GM18502 (cell line): ENCODE data around the gene DNAJC22.
"Not testable (repeated sequence)": the region's sequence is repeated elsewhere in the genome, so short reads cannot be mapped to it uniquely, and the experiment has no call there.

ENCODE experiments used
- ATAC-seq: cut with Tn5 transposase; IDR thresholded peaks from one replicate; pipeline ENCODE4 v1.9.1; 2021; ENCODE audit warnings: mild to moderate bottlenecking; ENCODE audit not compliant: unreplicated experiment, poor library complexity

DNAJC22 gene

DNA sequence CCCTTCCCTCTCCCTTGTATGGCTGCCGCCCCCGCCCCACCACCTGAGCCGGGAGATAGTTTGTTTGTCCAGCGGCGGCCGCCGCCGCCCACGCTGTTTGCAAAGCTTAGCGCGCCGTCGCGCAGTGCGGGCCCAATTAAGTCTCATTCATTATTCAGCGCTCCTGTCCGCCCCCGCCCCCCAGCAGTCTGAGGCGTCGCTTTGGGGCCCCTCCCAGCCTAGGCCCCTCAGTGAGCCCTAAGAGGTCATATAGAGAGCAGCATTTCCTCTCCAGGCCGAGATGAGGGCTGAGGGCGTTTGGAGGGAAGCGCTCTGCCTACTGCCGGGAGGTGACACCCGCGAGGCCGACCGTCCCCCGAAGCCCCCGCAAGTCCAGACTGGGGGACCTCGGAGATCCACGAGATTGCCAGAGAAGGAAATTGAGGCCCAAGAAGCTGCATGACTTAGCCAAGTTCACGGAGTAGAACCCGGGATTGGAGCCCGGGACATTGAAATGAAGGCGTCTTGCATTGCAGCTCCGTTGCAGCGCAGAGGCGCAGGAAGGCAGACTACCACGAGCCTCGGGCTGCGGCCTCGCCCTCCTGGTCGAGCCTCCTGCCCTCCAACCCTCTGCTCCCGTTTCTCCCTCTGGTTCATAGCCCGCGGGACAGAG, at the start of gene DNAJC22:
DNAJC22 (plus strand) TSS at position 230 of the 652 bp plus-strand sequence. CDS start 1,985 bp downstream, outside the sequence.
- ATAC-seq: no peak

- ATAC-seq: no peak
Measured at GRCh38 chr12:49297695-49298060, 49.0 kb upstream of the DNAJC22 start.

DNA sequence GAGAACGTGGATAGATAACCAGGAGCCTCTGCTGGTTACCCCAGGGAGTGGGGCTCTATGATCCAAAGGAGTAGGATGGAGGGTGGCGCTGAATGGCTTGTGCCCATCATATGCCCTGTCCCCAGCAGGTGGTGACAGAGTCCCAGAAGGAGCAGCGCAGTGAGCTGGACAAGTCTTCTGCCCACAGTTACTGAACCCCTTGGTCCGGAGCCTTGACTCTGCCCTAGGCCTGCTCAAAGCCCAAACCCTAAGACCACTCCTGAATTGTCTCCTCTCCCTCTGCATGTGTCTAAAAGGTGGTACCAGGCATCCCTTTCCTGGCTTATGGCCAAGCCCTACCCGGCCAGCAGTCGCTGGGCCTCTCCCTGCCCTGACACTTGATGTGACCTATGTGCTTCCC, 48.5 kb upstream of the DNAJC22 start:
- ATAC-seq: no peak

DNA sequence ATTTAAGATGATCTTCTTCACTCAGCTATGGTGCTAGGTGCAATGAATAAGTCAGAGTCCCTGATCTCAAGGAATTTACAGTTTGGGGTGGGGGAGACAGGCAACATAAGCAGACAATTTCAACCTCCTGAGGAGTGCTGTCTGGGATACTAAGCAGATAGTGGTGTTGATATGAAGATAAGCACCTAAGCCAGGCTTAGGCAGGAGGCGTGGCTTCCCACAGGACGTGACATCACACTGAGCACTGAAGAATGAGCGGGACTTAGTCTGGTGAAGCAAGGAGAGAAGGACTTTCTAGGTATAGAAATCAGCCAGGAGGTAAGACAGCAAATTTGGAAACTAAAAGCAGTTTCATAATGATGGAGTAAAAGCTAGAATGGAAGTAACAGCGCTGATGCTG, 44.9 kb upstream of the DNAJC22 start:
- ATAC-seq: no peak

DNA sequence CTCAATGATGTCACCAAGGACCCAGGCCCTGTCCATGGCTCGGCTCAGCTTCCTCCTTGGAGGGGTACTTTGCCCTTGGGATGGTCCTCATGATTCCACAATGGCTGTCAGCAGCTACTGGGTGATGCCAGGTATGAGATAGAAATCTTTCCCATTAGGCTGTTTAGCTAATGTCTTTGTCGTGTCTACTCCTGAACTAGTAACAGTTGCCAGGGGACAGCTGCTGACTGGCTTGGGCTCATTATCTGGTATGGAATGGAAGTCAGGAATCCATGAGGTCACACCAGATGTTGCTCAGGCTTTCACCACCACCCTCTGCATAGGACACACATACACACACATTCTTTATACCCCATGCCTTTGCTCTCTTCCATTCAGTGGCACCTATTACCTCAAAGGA, 42.5 kb upstream of the DNAJC22 start:
- no peak for ATAC-seq

DNA sequence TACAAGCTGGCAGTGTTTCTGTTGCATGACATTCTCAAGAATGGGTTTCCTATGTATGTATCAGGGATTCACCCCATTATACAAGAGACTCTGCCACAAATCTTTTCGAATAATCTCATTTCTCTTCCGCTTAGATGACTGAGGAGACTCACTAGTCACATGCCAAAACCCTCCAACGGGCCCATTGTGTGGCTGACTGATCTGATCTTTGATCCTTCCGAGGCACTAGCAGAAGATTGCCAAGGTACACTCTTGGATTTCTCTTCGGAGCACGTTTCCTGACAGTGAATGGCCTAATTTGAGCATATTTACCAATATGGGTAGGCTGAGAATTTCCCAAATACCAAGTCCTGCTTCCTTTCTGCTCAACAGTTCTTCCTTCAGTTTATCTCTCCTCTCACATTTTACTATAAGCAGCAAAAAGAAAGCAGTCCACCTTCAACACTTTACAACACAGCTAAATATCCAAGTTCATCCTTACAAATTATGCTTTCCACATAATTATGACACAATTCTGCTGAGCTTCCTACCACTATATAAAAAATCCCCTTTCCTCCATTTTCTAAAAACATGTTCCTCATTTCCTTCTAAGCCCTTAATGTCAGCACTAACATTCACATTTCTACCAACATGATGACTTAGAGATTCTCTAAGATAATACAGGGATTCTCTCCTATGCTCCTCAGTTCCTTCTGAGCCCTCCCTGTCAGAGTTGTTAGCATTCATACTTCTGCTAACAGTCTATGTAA, 40.8 kb upstream of the DNAJC22 start:
- ATAC-seq: no peak

GRCh38 chr12:49309386-49309785, 37.3 kb upstream of the DNAJC22 start:
- ATAC-seq: no peak

GRCh38 chr12:49310451-49311000, 36.2 kb upstream of the DNAJC22 start:
- ATAC-seq: not testable (repeated sequence)

DNA sequence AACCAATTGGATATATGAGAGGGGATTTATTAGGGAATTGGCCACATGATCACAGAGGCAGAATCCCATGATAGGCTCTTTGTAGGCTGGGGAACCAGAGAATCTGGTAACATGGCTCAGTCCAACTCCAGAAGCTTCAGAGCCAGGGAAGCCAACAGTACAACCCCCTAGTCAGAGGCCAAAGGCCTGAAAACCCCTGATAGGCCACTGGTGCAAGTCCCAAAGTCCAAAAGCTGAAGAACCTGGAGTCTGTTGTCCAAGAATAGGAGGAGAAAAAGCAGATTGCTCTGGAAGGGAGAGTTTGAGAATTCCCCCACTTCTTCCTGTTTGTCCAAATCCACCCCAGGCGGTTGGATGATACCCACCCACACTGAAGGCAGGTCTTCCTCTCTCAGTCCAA, 31.9 kb upstream of the DNAJC22 start:
- ATAC-seq: no peak

GRCh38 chr12:49317118-49317517, 29.6 kb upstream of the DNAJC22 start:
- not testable (repeated sequence) for ATAC-seq

- ATAC-seq: not testable (repeated sequence)
Measured at GRCh38 chr12:49320411-49321103, 26.1 kb upstream of the DNAJC22 start.

DNA sequence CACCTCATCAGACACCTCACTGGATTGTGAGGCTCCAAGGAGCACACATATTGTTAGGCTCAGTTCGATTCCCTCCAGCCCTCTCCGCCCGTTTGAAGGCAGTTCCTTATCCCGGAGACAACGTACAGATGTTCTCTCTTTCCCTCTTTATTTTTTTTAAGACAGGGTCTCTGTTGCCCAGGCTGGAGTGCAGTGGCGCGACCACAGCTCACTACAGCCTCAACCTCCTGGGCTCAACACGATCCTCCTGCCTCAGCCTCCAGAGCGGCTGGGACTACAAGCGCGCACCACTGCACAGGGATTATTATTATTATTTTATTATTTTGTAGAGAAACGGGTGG, 24.4 kb upstream of the DNAJC22 start:
- no peak for ATAC-seq

DNA sequence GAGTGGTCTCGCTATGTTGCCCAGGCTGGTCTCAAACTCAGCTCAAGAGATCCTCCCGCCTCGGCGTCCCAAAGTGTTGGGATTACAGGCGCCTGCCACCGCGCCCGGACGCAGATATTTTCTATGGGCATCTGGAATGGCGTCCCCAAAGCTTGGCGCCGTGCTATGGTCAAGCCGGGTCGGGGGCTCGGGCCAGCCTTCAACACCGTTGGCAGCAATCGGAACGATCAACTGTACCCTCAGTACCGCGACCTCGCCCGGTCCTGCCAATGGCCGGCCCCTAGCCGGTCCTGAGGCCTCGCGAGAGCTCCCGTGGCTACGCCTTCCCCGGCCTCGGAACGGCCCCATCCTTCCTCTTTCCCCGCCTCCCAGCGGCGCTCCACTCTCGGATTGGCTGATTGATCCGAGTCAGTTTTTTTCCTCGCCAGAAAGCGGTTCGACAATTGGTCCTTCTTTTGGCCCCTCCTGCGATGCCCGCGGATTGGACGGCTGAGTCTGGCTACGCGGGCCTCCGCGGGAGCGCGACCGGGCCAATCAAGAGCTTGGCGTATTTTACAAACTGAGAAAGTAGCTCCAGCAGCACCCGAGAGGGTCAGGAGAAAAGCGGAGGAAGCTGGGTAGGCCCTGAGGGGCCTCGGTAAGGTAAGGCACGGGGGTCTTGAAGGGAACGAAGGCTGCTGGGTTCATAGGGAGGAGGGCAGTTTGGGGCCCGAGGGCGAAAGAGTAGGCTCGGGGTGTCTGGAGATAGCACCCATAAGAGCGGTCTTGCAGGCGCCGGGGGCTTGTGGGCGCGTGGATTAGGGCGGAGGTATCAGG, 23.8 kb upstream of the DNAJC22 start, which contains the start of gene TROAP:
TROAP (plus strand) TSS at position 548 of the 816 bp plus-strand sequence. CDS start 354 bp downstream, outside the sequence.
- ATAC-seq: peak; percentile 97

DNA sequence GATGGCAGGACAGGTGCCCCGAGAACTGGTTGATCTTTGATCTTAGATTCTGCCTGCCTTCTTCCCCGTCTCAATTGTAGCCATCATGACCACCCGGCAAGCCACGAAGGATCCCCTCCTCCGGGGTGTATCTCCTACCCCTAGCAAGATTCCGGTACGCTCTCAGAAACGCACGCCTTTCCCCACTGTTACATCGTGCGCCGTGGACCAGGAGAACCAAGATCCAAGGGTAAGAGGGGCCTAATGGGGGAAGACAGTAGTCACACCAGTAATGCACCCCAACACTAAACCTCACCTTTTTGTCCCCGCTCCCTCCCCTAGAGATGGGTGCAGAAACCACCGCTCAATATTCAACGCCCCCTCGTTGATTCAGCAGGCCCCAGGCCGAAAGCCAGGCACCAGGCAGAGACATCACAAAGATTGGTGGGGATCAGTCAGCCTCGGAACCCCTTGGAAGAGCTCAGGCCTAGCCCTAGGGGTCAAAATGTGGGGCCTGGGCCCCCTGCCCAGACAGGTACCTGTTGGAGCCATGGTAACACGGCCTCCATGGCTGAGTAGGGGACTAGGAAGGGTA, 23.1 kb upstream of the DNAJC22 start:
- ATAC-seq: no peak

DNA sequence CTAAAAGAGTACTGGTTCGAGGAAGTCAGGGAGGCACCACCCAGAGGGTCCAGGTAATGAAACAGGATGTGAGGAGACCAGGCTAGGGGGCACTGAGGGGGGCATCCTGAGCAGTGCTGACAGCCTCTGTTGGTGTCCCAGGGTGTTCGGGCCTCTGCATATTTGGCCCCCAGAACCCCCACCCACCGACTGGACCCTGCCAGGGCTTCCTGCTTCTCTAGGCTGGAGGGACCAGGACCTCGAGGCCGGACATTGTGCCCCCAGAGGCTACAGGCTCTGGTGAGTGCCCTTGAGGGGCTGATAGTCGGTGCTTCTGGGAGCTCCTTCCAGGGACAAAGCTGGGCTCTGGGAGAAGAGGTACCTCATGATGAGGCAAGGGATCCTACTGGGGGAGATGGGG, 21.1 kb upstream of the DNAJC22 start:
- no peak for ATAC-seq

- ATAC-seq: no peak
Measured at GRCh38 chr12:49327368-49327767, 19.3 kb upstream of the DNAJC22 start.

DNA sequence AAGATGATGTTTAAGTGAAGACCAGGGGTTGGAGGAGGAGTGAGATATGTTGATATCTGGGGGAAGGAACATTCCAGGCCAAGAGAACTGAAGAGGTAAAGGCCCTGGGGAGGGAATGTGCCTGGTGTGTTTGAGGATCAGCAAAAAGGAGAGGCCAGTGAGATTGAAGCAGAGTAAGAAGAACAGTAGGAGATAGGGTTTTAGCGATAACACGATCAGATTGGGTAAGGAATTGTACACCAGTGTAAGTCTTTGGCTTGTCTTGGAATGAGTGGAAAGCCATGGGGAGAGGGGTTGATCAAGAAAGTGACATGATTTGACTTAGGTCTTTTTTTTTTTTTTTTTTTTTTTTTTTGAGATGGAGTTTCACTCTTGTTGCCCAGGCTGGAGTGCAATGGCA, 18.8 kb upstream of the DNAJC22 start:
- no peak for ATAC-seq

DNA sequence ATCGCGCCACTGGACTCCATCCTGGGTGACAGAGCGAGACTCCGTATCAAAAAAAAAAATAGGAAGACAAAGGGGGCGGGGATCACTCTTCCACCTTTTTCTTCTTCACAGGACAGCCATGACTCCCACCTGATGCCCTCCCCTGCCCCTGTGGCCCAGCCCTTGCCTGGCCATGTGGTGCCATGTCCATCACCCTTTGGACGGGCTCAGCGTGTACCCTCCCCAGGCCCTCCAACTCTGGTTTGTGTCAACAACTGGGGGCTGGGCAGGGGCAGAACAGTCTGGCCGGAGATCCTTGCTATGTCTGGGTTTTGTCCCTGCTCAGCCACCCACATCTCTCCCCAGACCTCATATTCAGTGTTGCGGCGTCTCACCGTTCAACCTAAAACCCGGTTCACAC, 17.9 kb upstream of the DNAJC22 start:
- no peak for ATAC-seq

DNA sequence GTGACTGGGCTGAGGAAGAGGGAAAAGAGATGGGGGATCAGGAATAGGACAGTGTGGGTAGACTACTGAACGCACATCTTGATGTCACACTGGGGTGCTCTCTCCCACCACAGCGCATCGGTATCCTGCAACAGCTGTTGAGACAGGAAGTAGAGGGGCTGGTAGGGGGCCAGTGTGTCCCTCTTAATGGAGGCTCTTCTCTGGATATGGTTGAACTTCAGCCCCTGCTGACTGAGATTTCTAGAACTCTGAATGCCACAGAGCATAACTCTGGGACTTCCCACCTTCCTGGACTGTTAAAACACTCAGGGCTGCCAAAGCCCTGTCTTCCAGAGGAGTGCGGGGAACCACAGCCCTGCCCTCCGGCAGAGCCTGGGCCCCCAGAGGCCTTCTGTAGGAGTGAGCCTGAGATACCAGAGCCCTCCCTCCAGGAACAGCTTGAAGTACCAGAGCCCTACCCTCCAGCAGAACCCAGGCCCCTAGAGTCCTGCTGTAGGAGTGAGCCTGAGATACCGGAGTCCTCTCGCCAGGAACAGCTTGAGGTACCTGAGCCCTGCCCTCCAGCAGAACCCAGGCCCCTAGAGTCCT, 16.6 kb upstream of the DNAJC22 start:
- no peak for ATAC-seq
